GM18909 (cell line): ENCODE measurements around the gene PIGZ.

Experiments used
- ATAC-seq: cut with Tn5 transposase; IDR thresholded peaks from one replicate; pipeline ENCODE4 v1.9.1; 2021; ENCODE audit warnings: mild to moderate bottlenecking; ENCODE audit not compliant: unreplicated experiment, poor library complexity

Gene PIGZ, protein sequence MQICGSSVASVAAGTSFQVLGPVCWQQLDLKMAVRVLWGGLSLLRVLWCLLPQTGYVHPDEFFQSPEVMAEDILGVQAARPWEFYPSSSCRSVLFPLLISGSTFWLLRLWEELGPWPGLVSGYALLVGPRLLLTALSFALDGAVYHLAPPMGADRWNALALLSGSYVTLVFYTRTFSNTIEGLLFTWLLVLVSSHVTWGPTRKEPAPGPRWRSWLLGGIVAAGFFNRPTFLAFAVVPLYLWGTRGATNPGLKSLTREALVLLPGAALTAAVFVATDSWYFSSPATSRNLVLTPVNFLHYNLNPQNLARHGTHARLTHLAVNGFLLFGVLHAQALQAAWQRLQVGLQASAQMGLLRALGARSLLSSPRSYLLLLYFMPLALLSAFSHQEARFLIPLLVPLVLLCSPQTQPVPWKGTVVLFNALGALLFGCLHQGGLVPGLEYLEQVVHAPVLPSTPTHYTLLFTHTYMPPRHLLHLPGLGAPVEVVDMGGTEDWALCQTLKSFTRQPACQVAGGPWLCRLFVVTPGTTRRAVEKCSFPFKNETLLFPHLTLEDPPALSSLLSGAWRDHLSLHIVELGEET

GRCh38 chr3:196968233-196969133 lies at the start of gene PIGZ:
PIGZ (minus strand) TSS chr3:196968833; CDS start chr3:196952031, 16,802 bp downstream.
- ATAC-seq = peak; percentile 64

DNA sequence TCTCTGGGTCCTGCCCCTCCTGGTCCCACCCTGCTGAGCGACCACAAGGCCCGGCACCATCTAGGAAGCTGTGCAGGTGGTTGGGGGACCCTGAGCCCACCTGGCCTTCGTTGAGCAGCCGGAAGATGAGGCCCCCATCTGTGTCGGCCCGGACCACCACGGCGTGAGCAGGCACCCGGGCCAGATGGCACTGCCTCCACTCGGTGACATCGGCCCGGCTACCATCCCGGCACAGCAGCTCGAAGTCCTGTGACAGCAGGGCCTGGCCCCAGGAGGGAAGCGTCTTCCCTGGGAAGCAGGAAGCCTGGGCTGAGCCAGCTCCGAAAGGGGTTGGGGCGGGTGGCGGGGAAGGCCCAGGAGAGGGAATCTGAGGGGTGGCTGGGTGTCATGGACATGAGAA lies 48.4 kb upstream of the PIGZ start:
- no peak for ATAC-seq

GRCh38 chr3:197015790-197016736 lies 47.4 kb upstream of the PIGZ start:
- ATAC-seq = no peak

DNA sequence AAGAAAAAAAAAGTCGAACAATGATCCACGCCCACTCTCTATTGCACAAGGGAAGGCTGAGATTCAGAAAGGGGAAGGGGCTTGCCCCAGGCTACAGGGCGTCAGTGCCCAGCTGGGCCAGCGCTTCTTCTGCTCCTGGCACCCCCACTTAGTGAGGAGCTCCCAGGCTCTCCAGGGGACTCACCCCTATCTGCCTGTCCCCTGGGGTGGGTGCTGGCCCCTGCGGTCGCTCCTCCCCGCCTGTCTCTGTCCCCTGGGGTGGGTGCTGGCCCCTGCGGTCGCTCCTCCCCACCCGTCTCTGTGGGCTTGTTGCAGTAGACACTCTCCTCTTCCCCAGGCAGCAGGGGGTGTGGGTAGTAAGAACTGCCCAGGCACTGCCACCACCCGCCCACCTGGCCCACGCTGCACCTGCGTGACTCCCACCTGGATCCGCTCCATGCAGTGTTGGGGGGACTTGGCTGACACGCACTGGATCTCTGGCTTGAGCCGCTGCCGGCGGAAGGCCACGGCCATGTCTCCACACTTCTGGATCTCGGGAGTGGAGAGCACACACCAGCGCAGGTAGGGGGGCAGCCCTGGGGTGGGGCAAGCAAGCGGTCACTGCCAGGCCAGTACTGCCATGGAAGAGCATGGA lies 46.4 kb upstream of the PIGZ start:
- no peak for ATAC-seq

DNA sequence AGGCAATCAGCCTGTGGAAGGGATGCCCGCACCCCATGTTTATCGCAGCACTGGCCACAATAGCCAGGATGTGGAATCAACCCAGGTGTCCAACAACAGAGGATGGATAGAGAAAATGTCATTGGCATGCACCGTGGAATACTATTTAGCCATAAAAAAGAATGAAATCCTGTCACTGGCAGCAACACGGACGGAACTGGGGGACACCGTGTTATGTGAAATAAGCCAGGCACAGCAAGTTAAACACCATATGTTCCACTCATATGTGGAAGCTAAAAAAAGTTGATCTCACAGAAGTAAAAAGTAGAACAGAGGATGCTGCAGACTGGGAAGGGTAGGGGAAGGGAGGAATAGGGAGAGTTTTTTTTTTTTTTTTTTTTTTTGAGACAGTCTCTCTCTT lies 45.4 kb upstream of the PIGZ start:
- no peak for ATAC-seq

DNA sequence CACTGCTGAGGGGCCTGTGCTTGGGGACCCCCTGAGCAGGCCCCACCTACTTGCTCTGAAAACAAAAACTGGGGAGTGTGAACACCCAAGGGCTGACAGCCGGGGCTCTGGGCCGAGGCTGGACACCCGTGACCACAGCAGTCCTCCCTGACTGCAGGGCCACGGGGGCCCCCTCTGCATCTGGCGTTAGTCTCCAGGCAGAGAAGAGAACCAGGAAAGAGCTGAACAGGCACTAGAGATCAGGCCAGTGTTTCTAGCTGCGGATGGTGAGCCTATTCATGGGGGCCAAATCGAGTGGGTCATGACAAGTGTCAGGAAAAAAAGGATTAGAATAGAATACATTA lies 43.9 kb upstream of the PIGZ start:
- ATAC-seq = no peak

- ATAC-seq = no peak
Measured at GRCh38 chr3:197011780-197012539, 43.3 kb upstream of the PIGZ start.

- no peak for ATAC-seq
Measured at GRCh38 chr3:197010556-197011351, 42.1 kb upstream of the PIGZ start.

GRCh38 chr3:197009532-197010019 lies 40.9 kb upstream of the PIGZ start:
- no peak for ATAC-seq

DNA sequence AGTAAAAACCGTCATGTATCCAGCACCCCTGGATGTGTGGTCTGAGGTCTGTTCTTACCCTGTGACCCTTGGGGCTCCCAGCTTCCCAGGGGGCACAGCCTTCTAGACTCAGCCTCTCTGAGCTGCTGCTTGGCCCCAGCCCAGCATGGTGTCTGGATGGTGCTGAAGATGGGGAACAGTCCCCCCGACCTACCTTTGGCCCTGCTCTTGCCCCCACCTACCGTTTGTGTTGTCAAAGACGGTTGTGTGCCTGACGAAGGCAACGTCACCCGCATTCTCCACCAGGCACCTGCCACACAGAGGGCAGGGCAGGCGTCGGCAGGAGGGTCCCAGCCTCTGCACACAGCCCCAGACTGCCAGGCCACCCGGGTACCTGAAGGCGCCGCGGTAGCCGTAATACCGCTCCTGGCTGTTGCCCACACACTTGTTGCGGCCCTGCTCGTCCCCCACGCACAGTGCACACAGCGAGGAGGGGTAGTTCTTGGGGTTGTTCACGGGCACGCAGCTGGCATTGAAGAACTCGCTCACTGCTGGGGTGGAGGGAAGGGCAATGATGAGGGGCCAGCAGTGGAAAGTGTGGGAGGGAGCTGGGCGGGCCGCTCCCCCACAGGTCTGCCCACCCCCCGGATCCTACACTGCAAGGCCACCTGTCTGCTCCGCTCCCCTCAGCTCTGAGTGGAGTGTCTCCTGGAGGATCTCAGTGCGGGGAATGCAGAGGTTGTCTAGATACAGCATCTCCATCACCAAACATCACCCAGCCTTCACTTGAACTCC lies 40.0 kb upstream of the PIGZ start:
- no peak for ATAC-seq

GRCh38 chr3:197007953-197008352 lies 39.3 kb upstream of the PIGZ start:
- no peak for ATAC-seq

DNA sequence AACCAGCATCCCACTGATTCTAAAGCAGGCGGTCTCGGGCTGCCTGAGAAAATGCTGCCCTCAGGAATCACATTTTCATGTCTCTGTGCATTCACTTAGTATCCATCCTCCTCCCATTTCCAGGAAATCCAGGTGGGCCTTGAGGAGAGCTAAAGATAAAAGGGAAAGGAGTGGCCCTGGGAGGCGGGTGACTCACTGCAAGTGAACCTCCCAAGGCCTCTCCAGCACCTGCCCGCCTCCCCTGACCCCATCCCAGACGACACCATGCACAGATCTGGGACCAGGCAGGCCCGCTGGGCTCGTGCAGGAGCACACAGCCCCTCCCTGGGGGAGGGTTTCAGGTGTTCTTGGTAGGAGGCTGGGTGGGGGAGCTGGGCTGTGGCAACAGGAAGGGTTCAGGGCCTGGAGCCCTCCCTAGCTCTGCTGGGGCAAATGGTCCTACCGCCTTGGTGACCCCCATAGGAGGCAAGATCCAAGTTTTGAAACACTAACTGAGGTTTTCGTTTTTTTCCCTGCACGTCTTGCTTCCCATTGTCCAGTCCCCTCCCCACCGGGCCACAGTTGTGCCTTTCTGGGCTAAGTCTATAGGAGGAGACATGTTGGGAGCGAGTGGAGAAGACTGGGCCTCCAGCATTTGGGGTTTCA lies 38.8 kb upstream of the PIGZ start:
- ATAC-seq = no peak

DNA sequence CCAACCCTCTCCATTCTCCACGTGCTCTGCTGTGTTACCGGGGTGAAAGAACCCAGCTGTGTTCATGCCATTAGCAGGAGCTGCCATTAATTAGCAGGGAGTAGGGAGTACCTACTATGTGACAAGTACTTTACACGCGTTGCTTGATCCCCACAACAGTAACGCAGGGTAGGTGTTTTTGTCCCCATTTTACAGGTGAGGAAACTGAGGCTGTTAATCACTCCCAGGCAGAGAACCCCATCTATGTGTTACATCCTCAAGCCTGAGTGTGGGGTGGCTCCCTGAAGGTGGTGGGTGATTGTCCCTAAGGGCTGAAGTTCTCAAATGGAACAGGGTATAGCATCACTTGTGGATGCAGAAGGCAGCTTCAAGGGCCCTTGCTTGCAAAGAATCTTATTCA lies 38.2 kb upstream of the PIGZ start:
- ATAC-seq = no peak

GRCh38 chr3:197006446-197006845 lies 37.8 kb upstream of the PIGZ start:
- ATAC-seq = no peak

DNA sequence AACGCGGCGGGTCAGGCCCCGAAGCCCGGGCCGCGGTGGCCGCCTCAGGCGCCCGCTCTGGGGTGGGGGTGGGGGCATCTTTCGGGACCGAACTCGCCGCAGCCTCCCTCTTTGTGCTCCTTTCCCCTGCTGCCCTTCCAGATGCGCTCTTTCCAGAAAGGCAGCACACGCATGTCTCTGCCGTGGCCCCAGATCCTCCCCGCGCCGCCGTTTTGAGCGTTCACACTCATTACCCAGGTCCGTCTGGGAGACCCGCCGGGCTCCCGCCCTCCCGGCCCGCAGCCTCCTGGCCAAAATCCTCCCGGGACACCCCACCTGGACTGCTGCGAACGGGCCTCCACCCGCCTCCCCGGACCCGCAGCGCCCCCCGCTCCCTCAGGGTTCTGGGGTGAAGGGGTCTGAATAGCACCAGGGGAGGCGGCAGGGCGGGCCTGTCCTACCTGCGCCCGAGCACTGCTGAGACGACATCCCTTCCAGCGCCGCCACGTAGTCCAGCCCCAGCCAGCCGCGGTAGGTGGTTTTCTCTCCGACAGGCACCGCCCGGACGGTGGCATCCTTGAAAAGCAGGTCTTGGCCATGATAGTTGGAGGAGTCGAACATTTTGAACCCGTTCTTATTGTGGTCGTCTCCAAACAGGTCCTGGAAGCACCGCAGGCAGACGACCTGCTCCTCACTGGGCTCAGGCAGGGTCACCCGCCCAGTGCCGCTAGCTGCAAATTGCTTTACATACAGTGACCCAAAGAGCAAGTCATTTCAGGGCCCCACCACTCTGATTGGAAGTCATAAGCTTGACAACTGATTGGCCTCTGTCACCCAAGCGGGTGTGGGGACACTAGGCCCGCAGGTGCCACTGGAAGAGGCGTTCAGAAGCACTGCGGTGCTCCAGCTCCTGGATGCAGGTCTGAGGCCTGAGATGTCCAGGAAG lies 35.1 kb upstream of the PIGZ start:
- ATAC-seq = peak; percentile 18
